Liver (tissue), 9 donors: Measurements from ENCODE around the gene RALGAPA2. TPM values are rescaled to one million over a fixed set of nuclear protein-coding genes. Genes with fewer than 3 reads are reported as not detected.

ENCODE experiments used
- DNase-seq: peaks from one replicate; pipeline ENCODE4 v3.0.0-alpha.2; 2017; ENCODE audit warnings: low spot score
- H3K27ac ChIP-seq, 2 donors: one replicate each; pipeline ENCODE4 v1.7.0; 2013; ENCODE audit warnings: inconsistent platforms in 2 of 2, low read length in 2 of 2, control low read depth in 1 of 2, low read depth in 1 of 2, mild to moderate bottlenecking in 1 of 2
- H3K27me3 ChIP-seq, 4 donors: one replicate each; pipeline versions ENCODE4 v1.6.1 to v1.7.0; 2013; ENCODE audit warnings: low read length in 3 of 4, inconsistent platforms in 1 of 4, mild to moderate bottlenecking in 1 of 4, moderate library complexity in 1 of 4; ENCODE audit not compliant: control insufficient read depth in 4 of 4, insufficient read depth in 4 of 4
- H3K36me3 ChIP-seq, 4 donors: one replicate each; pipeline versions ENCODE4 v1.6.1 to v1.7.0; 2013; ENCODE audit warnings: low read length in 3 of 4, mild to moderate bottlenecking in 3 of 4, low read depth in 1 of 4, moderate library complexity in 1 of 4; ENCODE audit not compliant: control insufficient read depth in 4 of 4, insufficient read depth in 3 of 4
- H3K4me1 ChIP-seq, 4 donors: one replicate each; pipeline versions ENCODE4 v1.6.1 to v1.7.0; 2013; ENCODE audit warnings: low read length in 3 of 4, mild to moderate bottlenecking in 3 of 4, moderate library complexity in 1 of 4; ENCODE audit not compliant: control insufficient read depth in 4 of 4, insufficient read depth in 4 of 4
- H3K4me3 ChIP-seq, 3 donors: one replicate each; pipeline versions ENCODE4 v1.6.1 to v1.7.0; 2013; ENCODE audit warnings: low read length in 3 of 3, control low read depth in 1 of 3, low read depth in 1 of 3, mild to moderate bottlenecking in 1 of 3
- H3K9ac ChIP-seq, 2 donors: one replicate each; pipeline ENCODE4 v1.7.0; 2013; ENCODE audit warnings: low read length in 2 of 2, mild to moderate bottlenecking in 2 of 2, moderate library complexity in 2 of 2, control low read depth in 1 of 2, low read depth in 1 of 2
- H3K9me3 ChIP-seq, 4 donors: one replicate each; pipeline versions ENCODE4 v1.6.1 to v1.7.0; 2013; ENCODE audit warnings: low read length in 3 of 4; ENCODE audit not compliant: control insufficient read depth in 4 of 4
- EGR1 ChIP-seq, 2 donors: IDR thresholded peaks; 2 replicates each; pipeline ENCODE4 v1.6.1; 2016 to 2018; ENCODE audit warnings: antibody characterized with exemption in 2 of 2, low read depth in 2 of 2
- FOXA1 ChIP-seq: IDR thresholded peaks from 2 replicates; pipeline ENCODE4 v1.6.1; 2016; ENCODE audit warnings: antibody characterized with exemption
- GABPA ChIP-seq, 2 donors: IDR thresholded peaks in 1 of 2; conservative IDR thresholded peaks in 1 of 2; 2 replicates each; pipeline ENCODE4 v1.6.1; 2016; ENCODE audit warnings: antibody characterized with exemption in 2 of 2, mild to moderate bottlenecking in 1 of 2, moderate library complexity in 1 of 2
- JUND ChIP-seq, 2 donors: IDR thresholded peaks; 2 replicates each; pipeline ENCODE4 v1.6.1; 2016; ENCODE audit warnings: antibody characterized with exemption in 2 of 2
- MAX ChIP-seq: IDR thresholded peaks from 2 replicates; pipeline ENCODE4 v1.6.1; 2016; ENCODE audit warnings: antibody characterized with exemption
- NR2F2 ChIP-seq: IDR thresholded peaks from 2 replicates; pipeline ENCODE4 v1.6.1; 2016; ENCODE audit warnings: antibody characterized with exemption
- RAD21 ChIP-seq, 2 donors: IDR thresholded peaks; 2 replicates each; pipeline ENCODE4 v1.6.1; 2016; ENCODE audit warnings: antibody characterized with exemption in 2 of 2, mild to moderate bottlenecking in 2 of 2
- SP1 ChIP-seq: IDR thresholded peaks from 2 replicates; pipeline ENCODE4 v1.6.1; 2018; ENCODE audit warnings: antibody characterized with exemption, mild to moderate bottlenecking
- TAF1 ChIP-seq: conservative IDR thresholded peaks from 2 replicates; pipeline ENCODE4 v1.6.1; 2016; ENCODE audit warnings: antibody characterized with exemption, mild to moderate bottlenecking
- YY1 ChIP-seq: IDR thresholded peaks from 2 replicates; pipeline ENCODE4 v1.6.1; 2016; ENCODE audit warnings: antibody characterized with exemption, mild to moderate bottlenecking
- WGBS: extraction: QIAGEN DNeasy Blood & Tissue Kit; methylation state at CpG from one replicate; pipeline ENCODE4 v1.1.7; 2013; 5-methylcytosine and 5-hydroxymethylcytosine counted together
- polyA plus RNA-seq, 2 donors: library from polyadenylated mRNA; stranded (reverse) in 1 of 2; unstranded in 1 of 2; fragments of 200-250 nt in 1 of 2; fragments of >200 nt in 1 of 2; fragmentation: Nextera tagmentation in 1 of 2; extraction: Ambion mirVana in 1 of 2; gene quantifications; one replicate each; pipeline versions ENCODE4 v1.2.1 to v1.2.3, GENCODE V29; 2013 to 2015
- total RNA-seq, 2 donors: library from RNA; depleted of rRNA; stranded (reverse); fragments of >200 nt; gene quantifications; one replicate each; pipeline ENCODE4 v1.2.3, GENCODE V29; 2014
- TF ChIP-seq, protein P1 (sequence below): IDR thresholded peaks from 2 replicates; pipeline ENCODE4 v1.6.1; 2016; ENCODE audit warnings: antibody characterized with exemption
- TF ChIP-seq, protein P2 (sequence below): IDR thresholded peaks from 2 replicates; pipeline ENCODE4 v1.6.1; 2016; ENCODE audit warnings: antibody characterized with exemption, mild to moderate bottlenecking
- donor health status: healthy.
- donor health status: healthy.
- donor health status: healthy.
- donor health status: healthy.
- donor health status: healthy.

Gene RALGAPA2
- total and polyA plus RNA-seq, 4 donors: 14.8 to 89.9 (median 25.1) TPM

DNA sequence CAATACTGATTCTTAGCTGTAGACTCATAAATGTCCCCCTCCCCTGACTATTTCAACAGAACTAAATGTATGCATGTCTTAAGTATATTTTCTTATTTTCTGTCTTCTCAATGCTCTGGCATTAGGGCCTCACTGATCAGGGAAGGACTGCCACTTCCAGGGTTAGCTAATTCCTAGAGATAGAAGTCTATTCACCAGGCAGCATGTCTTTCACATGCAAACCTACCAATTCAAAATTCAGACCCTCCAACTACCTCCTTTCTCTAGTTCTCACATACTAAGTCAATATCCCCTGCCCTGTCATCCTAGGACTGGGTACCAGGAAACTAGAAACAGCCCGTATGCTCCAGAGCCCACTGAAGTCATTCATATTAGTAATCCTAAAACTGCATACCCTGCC, 132.3 kb downstream of the RALGAPA2 start (continued):
- TF ChIP-seq, protein P1, sequence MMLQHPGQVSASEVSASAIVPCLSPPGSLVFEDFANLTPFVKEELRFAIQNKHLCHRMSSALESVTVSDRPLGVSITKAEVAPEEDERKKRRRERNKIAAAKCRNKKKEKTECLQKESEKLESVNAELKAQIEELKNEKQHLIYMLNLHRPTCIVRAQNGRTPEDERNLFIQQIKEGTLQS: no peak
- TF ChIP-seq RAD21 (IDR thresholded peaks at IDR 0.05): no peak
- no peak for TF ChIP-seq EGR1 (IDR thresholded peaks at IDR 0.05; ENCODE audit: low read depth in 2 of 2)
- TF ChIP-seq MAX: no peak
- TF ChIP-seq JUND (IDR thresholded peaks at IDR 0.05): no peak

DNA sequence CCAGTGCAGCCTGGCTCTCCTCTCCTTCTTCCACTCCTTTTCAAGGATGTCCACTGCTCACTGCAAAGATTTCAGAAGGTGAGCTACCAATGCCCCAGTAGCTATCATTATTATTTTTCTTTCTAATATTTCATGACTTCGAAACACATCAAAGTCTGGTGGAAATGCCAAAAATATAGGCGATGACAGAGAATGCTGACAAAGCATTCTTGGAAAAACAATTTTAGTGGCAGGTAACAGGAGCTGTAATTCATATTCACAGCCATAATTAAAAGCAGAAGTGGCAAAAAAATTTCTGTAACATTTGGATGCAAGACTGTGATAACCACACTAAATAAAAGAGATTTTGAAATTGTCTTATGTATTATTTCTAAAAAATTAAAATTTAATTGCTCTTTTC, 133.6 kb downstream of the RALGAPA2 start:
- Histone ChIP-seq H3K36me3 (peaks cover 2 to 60% (median 59%) of the 10 kb centered on the region in 4 donors), H3K4me1 (peaks cover 1 to 6% (median 4%) of the 10 kb centered on the region in 4 donors), H3K4me3 (no peak overlapping the region), H3K9ac (no peak overlapping the region), H3K27ac (no peak overlapping the region), H3K27me3 (no peaks in the 10 kb centered on the region), H3K9me3 (no peaks in the 10 kb centered on the region)
- 90% methylated on average over 2 of the region's 2 CpGs for WGBS
- TF ChIP-seq EGR1 (IDR thresholded peaks at IDR 0.05; ENCODE audit: low read depth in 2 of 2) (no peak), MAX (no peak), TAF1 (no peak)
- no peak for DNase-seq

DNA sequence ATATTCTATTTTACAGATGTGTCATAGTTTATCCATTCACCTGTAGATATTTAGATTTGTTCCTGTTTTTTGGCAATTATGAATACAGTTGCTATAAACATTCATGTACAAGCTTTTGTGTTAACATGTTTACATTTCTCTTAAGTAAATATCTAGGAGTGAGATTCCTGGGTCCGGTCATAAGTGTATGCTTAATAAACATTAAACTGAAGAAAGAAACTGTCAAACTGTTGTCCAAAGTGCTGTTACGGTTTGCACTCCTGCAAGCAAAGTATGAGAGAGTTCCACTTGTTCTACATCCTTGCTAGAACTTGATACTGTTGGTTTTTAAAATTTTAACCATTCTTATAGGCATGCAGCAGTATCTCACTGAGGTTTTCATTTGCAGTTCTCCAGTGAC, 138.6 kb downstream of the RALGAPA2 start:
- H3K27ac ChIP-seq: no peak overlapping the region
- H3K9me3 ChIP-seq: no peaks in the 10 kb centered on the region
- H3K9ac ChIP-seq: no peak overlapping the region
- DNase-seq: no peak
- TF ChIP-seq RAD21 (IDR thresholded peaks at IDR 0.05): no peak
- no peak for TF ChIP-seq YY1
- TF ChIP-seq NR2F2: no peak
- no peak for TF ChIP-seq GABPA (IDR thresholded peaks at IDR 0.05 in 1 of 2, conservative IDR thresholded peaks at IDR 0.05 in 1 of 2)
- H3K4me3 ChIP-seq: no peak overlapping the region
- 61% methylated on average over 2 of the region's 2 CpGs for WGBS
- no peaks in the 10 kb centered on the region for H3K4me1 ChIP-seq
- peaks cover 4 to 62% (median 49%) of the 10 kb centered on the region in 4 donors for H3K36me3 ChIP-seq
- no peaks in the 10 kb centered on the region for H3K27me3 ChIP-seq

GRCh38 chr20:20571068-20571780, 141.2 kb downstream of the RALGAPA2 start:
- H3K36me3 ChIP-seq: peaks cover 5 to 58% (median 37%) of the 10 kb centered on the region in 4 donors
- WGBS: 95% methylated on average over 6 of the region's 6 CpGs
- peaks cover 0 to 4% (median 3%) of the 10 kb centered on the region in 4 donors for H3K4me1 ChIP-seq
- no peak overlapping the region for H3K4me3 ChIP-seq
- no peak for DNase-seq
- no peak for TF ChIP-seq YY1
- no peak for TF ChIP-seq TAF1
- TF ChIP-seq, protein P2, sequence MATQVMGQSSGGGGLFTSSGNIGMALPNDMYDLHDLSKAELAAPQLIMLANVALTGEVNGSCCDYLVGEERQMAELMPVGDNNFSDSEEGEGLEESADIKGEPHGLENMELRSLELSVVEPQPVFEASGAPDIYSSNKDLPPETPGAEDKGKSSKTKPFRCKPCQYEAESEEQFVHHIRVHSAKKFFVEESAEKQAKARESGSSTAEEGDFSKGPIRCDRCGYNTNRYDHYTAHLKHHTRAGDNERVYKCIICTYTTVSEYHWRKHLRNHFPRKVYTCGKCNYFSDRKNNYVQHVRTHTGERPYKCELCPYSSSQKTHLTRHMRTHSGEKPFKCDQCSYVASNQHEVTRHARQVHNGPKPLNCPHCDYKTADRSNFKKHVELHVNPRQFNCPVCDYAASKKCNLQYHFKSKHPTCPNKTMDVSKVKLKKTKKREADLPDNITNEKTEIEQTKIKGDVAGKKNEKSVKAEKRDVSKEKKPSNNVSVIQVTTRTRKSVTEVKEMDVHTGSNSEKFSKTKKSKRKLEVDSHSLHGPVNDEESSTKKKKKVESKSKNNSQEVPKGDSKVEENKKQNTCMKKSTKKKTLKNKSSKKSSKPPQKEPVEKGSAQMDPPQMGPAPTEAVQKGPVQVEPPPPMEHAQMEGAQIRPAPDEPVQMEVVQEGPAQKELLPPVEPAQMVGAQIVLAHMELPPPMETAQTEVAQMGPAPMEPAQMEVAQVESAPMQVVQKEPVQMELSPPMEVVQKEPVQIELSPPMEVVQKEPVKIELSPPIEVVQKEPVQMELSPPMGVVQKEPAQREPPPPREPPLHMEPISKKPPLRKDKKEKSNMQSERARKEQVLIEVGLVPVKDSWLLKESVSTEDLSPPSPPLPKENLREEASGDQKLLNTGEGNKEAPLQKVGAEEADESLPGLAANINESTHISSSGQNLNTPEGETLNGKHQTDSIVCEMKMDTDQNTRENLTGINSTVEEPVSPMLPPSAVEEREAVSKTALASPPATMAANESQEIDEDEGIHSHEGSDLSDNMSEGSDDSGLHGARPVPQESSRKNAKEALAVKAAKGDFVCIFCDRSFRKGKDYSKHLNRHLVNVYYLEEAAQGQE: no peak
- no peak for TF ChIP-seq SP1
- TF ChIP-seq FOXA1: no peak
- no peak for TF ChIP-seq GABPA (IDR thresholded peaks at IDR 0.05 in 1 of 2, conservative IDR thresholded peaks at IDR 0.05 in 1 of 2)
- TF ChIP-seq MAX: no peak
- H3K9ac ChIP-seq: no peak overlapping the region
- H3K27ac ChIP-seq: no peak overlapping the region
- H3K9me3 ChIP-seq: no peaks in the 10 kb centered on the region
- H3K27me3 ChIP-seq: no peaks in the 10 kb centered on the region
